Naive B cell (primary cell): ENCODE measurements around the gene VMAC. TPM values are rescaled to one million over a fixed set of nuclear protein-coding genes. Genes with fewer than 3 reads are reported as not detected.

Experiments
- ATAC-seq, 2 donors: fragments of 150-1000 bp; cut with Tn5 transposase; 2 replicates each; pipeline ENCODE4 v1.10.0; 2021; ENCODE audit warnings: low read depth in 2 of 2, mild to moderate bottlenecking in 2 of 2, moderate library complexity in 2 of 2
- DNase-seq: peaks from one replicate; pipeline ENCODE4 v3.0.0; 2022
- H3K27ac Mint-ChIP-seq, 6 donors: one replicate each; pipeline ENCODE4 v1.8.0; 2020 to 2022; ENCODE audit warnings: mild to moderate bottlenecking in 6 of 6, mixed read lengths in 6 of 6, moderate library complexity in 5 of 6, inconsistent platforms in 2 of 6
- H3K27me3 Mint-ChIP-seq, 3 donors: one replicate each; pipeline ENCODE4 v1.8.0; 2021 to 2022; ENCODE audit warnings: mixed read lengths in 3 of 3, mild to moderate bottlenecking in 1 of 3
- H3K36me3 Mint-ChIP-seq, 2 donors: one replicate each; pipeline ENCODE4 v1.8.0; 2020 to 2022; ENCODE audit warnings: mixed read lengths in 2 of 2, inconsistent platforms in 1 of 2, mild to moderate bottlenecking in 1 of 2
- H3K4me1 Mint-ChIP-seq, 3 donors: one replicate each; pipeline ENCODE4 v1.8.0; 2020 to 2022; ENCODE audit warnings: mixed read lengths in 3 of 3, inconsistent platforms in 1 of 3, mild to moderate bottlenecking in 1 of 3, moderate library complexity in 1 of 3
- H3K4me3 Mint-ChIP-seq, 8 donors: one replicate each; pipeline ENCODE4 v1.8.0; 2020 to 2022; ENCODE audit warnings: mild to moderate bottlenecking in 8 of 8, mixed read lengths in 8 of 8, moderate library complexity in 8 of 8, inconsistent platforms in 2 of 8
- H3K9me3 Mint-ChIP-seq, 7 donors: one replicate each; pipeline ENCODE4 v1.8.0; 2020 to 2022; ENCODE audit warnings: mixed read lengths in 7 of 7, mild to moderate bottlenecking in 5 of 7, inconsistent platforms in 2 of 7, moderate library complexity in 1 of 7
- polyA plus RNA-seq, 6 donors: library from polyadenylated mRNA; unstranded; fragments of 300-500 nt; fragmentation: Illumina TruSeq; gene quantifications; one replicate each; pipeline ENCODE4 v1.2.3, GENCODE V29; 2021; ENCODE audit warnings: low read depth in 6 of 6

Gene VMAC
- polyA plus RNA-seq, 6 donors from 2014 or later, result 5.1 to 6.8 (median 5.9) TPM

DNA sequence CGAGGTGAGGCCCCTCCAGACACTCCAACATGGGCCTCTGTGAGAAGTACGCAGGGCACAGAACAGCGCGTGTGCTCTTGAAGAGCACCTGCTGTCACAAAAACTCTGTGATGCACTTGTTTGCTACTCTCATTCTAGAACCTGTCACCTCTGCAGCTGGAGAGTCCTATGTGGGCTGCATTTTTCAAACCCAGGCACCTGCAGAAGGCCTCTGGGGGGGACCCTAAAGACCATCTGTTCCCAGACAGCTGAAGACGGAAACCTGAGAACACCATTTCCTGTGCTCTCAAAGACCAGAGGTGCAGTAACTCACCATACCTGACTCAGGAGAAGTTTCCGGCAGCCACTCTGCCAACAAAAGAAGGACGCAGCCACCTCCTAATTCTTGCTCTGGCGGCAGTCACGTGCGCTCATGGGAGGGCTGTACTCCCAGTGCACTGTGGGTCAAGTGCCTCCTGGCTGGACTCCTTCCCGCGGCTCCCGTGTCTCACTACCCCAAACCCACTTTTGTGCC, 45.2 kb downstream of the VMAC start:
- H3K27me3 Mint-ChIP-seq, result no peaks in the 10 kb centered on the region
- peak overlapping the region in 5 of 6 donors; percentile 13 to 93 (median 60) for H3K27ac Mint-ChIP-seq
- ATAC-seq, result no peak
- DNase-seq, result no peak
- peak overlapping the region in 2 of 8 donors; percentile 10 to 11 for H3K4me3 Mint-ChIP-seq
- H3K4me1 Mint-ChIP-seq, result peaks cover 60 to 82% (median 79%) of the 10 kb centered on the region in 3 donors
- H3K9me3 Mint-ChIP-seq, result no peaks in the 10 kb centered on the region
- peaks cover 0 to 6% of the 10 kb centered on the region in 2 donors for H3K36me3 Mint-ChIP-seq

DNA sequence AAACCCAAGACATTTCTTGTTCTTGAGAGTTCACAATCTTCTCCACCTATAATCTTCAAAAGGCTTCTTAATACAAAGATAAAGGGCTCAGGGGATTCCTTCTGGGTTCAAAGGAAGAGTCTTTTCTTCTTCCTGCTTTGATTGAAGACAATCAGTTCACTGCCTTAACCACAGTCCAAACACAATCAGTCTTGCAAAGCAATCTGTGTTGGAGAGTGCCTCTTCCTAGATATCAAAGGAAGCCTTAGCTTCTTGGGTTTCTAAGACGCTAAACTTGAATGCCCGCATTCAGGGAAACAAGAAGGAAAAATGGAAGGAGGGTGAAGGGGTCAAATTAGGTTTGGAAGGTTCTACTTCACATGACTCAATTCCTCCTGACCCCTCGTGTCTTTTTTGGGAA, 46.1 kb downstream of the VMAC start:
- peak overlapping the region in 3 of 8 donors; percentile 29 to 71 (median 50) for H3K4me3 Mint-ChIP-seq
- DNase-seq, result no peak

DNA sequence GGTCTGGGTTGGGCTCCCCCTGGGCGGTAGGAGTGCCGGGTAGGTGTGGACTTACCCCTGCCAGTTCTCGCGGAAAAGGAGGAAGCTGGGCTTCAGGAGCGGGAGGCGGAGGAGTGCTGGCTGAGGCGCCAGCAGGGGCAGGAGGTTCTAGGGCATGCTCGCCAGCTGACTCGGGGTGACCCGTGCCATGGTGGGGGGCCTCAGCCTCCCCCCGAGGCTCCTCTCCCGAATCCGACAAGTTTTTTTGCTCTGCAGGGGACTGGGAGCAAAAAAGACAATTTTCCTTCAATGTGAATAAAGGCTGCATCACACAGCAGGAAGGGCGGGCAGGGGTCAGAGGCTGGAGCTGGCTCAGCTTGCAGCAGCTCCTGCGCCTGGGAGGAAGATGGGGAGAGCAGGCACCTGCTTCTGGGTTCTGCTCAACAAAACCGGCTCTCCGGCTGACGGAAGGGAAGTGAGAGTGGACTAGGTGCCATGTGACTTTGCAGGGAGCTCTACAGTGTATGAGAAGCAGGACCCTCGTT, 46.7 kb downstream of the VMAC start:
- ATAC-seq (peak; percentile 92), DNase-seq (peak; percentile 31)
- peaks cover 0 to 6% of the 10 kb centered on the region in 2 donors for H3K36me3 Mint-ChIP-seq
- no peaks in the 10 kb centered on the region for H3K27me3 Mint-ChIP-seq
- H3K4me3 Mint-ChIP-seq, result peak overlapping the region in 6 of 8 donors; percentile 50 to 83 (median 72)
- no peaks in the 10 kb centered on the region for H3K9me3 Mint-ChIP-seq
- peaks cover 52 to 81% (median 76%) of the 10 kb centered on the region in 3 donors for H3K4me1 Mint-ChIP-seq
- peak overlapping the region in 3 of 6 donors; percentile 59 to 78 (median 71) for H3K27ac Mint-ChIP-seq

More for the DNA sequence above, 46.1 kb downstream of the VMAC start:
- H3K4me1 Mint-ChIP-seq, result peaks cover 53 to 80% (median 78%) of the 10 kb centered on the region in 3 donors
- peak overlapping the region in 3 of 6 donors; percentile 29 to 71 (median 59) for H3K27ac Mint-ChIP-seq
- peaks cover 0 to 6% of the 10 kb centered on the region in 2 donors for H3K36me3 Mint-ChIP-seq
- ATAC-seq, result no peak
- H3K27me3 Mint-ChIP-seq, result no peaks in the 10 kb centered on the region
- no peaks in the 10 kb centered on the region for H3K9me3 Mint-ChIP-seq

DNA sequence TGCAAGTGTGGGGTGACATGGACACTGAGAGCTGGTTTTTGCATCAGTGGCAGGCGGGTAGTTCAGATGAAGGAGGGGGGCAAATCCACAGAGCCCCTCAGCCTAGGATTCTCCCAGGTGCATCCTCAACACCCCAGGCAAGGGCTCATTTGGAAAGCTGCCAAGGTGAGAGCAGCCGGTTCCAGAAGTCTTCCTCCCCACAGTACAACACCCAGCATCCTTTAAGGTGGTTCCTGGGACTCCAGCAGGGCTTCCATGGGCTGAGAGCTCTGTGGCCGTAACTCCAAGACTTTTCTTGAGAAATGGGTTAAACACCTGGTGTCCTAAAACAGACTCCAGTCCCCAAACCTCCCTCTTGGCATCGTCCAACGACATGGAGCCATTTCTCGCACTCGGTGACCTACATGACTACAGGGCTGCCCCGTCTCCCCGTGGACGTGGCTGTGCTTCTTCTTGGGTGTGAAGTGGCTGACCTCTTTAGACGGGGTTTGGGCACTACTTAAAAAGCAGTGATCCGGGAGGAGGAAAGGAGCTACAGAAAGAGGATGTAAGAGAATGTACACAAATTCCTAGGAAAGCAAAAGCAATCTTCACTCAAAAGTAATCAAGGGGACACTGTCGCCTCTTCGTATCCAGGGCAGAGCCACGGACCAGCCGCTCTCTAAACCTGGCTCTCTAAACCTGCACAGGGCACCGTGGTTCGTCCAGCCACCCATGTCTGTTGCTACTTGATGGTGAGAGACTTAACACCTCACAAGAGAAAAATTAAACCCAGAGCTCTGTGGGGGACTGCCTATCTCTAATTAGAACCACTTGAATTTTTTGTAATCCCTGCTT, 47.7 kb downstream of the VMAC start:
- H3K4me3 Mint-ChIP-seq, result peak overlapping the region in 3 of 8 donors; percentile 36 to 83 (median 78)
- H3K27me3 Mint-ChIP-seq, result no peaks in the 10 kb centered on the region
- no peaks in the 10 kb centered on the region for H3K9me3 Mint-ChIP-seq

DNA sequence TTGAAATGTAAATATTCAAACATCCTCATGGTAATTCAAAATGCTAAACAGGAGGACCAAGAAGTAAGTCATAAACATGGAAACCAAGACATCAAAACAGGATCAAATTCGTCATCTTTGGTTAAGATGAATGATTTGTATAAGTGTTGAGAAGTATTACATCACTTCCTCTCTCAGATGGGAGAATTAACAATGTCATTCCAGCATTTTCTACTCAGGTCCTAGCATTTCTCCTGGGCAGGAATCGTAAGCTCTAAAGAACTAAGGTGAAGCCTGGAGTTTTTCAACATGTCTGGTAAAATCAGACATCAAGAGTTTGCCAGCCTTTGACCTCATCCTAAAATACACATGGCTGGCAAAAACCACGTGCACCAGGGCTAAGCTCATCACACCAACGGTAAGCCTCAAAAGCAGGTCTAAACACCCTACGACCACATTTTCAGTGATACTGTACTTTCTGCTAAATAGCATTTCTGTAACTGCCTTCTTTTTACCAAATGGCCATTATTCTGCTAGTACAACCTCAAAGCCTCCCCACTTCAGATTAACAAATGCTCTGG, 48.4 kb downstream of the VMAC start:
- H3K9me3 Mint-ChIP-seq, result no peaks in the 10 kb centered on the region
- H3K27ac Mint-ChIP-seq, result peak overlapping the region in 1 of 6 donors; percentile 53
- H3K27me3 Mint-ChIP-seq, result no peaks in the 10 kb centered on the region
- H3K4me3 Mint-ChIP-seq, result peak overlapping the region in 7 of 8 donors; percentile 11 to 79 (median 33)
- H3K36me3 Mint-ChIP-seq, result peaks cover 0 to 6% of the 10 kb centered on the region in 2 donors
- DNase-seq (no peak), ATAC-seq (no peak)
- H3K4me1 Mint-ChIP-seq, result peaks cover 52 to 85% (median 77%) of the 10 kb centered on the region in 3 donors

More for the DNA sequence above, 47.7 kb downstream of the VMAC start:
- ATAC-seq, result no peak
- H3K27ac Mint-ChIP-seq, result peak overlapping the region in 2 of 6 donors; percentile 38 to 53
- H3K36me3 Mint-ChIP-seq, result peaks cover 0 to 6% of the 10 kb centered on the region in 2 donors
- no peak for DNase-seq
- peaks cover 50 to 85% (median 80%) of the 10 kb centered on the region in 3 donors for H3K4me1 Mint-ChIP-seq

GRCh38 chr19:5953680-5954213, 49.1 kb downstream of the VMAC start:
- Mint-ChIP-seq H3K4me3 (peak overlapping the region in 6 of 8 donors; percentile 11 to 79 (median 26)), H3K27me3 (no peaks in the 10 kb centered on the region), H3K4me1 (peaks cover 53 to 83% (median 74%) of the 10 kb centered on the region in 3 donors), H3K9me3 (no peaks in the 10 kb centered on the region), H3K27ac (peak overlapping the region in 4 of 6 donors; percentile 13 to 85 (median 58)), H3K36me3 (peaks cover 0 to 6% of the 10 kb centered on the region in 2 donors)
- DNase-seq, result no peak
- no peak for ATAC-seq

DNA sequence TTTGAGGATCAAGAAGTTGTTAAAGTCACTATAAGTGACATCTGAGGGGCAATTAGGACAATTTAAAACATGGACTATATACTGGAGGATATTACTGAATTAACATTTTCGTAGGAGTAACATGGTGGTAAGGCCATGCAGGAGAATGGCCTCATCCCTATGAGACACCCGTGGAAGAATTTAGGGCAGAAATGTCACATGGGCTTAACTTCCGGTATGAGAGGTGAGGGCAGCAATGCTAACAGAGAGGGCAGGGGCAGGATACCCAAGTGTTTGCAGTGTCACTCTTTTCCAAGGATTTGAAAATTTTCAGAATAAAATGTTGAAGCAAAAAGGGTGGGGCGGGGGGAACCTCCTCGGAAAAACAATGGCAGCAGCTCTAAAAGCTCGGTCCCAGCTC, 49.6 kb downstream of the VMAC start:
- no peaks in the 10 kb centered on the region for H3K27me3 Mint-ChIP-seq
- H3K4me1 Mint-ChIP-seq, result peaks cover 58 to 83% (median 72%) of the 10 kb centered on the region in 3 donors
- DNase-seq (no peak), ATAC-seq (no peak)
- H3K4me3 Mint-ChIP-seq, result peak overlapping the region in 5 of 8 donors; percentile 29 to 79 (median 35)
- peak overlapping the region in 4 of 6 donors; percentile 13 to 85 (median 58) for H3K27ac Mint-ChIP-seq
- peaks cover 0 to 6% of the 10 kb centered on the region in 2 donors for H3K36me3 Mint-ChIP-seq
- no peaks in the 10 kb centered on the region for H3K9me3 Mint-ChIP-seq

- peaks cover 0 to 6% of the 10 kb centered on the region in 2 donors for H3K36me3 Mint-ChIP-seq
- no peak overlapping the region for H3K4me3 Mint-ChIP-seq
- H3K9me3 Mint-ChIP-seq, result no peaks in the 10 kb centered on the region
- no peak for DNase-seq
- ATAC-seq, result no peak
- H3K27ac Mint-ChIP-seq, result peak overlapping the region in 1 of 6 donors; percentile 32
- H3K27me3 Mint-ChIP-seq, result no peaks in the 10 kb centered on the region
- peaks cover 59 to 84% (median 66%) of the 10 kb centered on the region in 3 donors for H3K4me1 Mint-ChIP-seq
Observed at GRCh38 chr19:5955636-5955935, 50.9 kb downstream of the VMAC start.

- peak overlapping the region in 2 of 6 donors; percentile 4 to 44 for H3K27ac Mint-ChIP-seq
- DNase-seq (no peak), ATAC-seq (no peak)
- H3K27me3 Mint-ChIP-seq, result no peaks in the 10 kb centered on the region
- no peak overlapping the region for H3K4me3 Mint-ChIP-seq
- no peaks in the 10 kb centered on the region for H3K9me3 Mint-ChIP-seq
- peaks cover 0 to 6% of the 10 kb centered on the region in 2 donors for H3K36me3 Mint-ChIP-seq
- H3K4me1 Mint-ChIP-seq, result peaks cover 57 to 84% (median 65%) of the 10 kb centered on the region in 3 donors
Observed at GRCh38 chr19:5956323-5956722, 51.7 kb downstream of the VMAC start.

- DNase-seq (no peak), ATAC-seq (no peak)
- H3K27me3 Mint-ChIP-seq, result no peaks in the 10 kb centered on the region
- no peaks in the 10 kb centered on the region for H3K9me3 Mint-ChIP-seq
- H3K27ac Mint-ChIP-seq, result peak overlapping the region in 1 of 6 donors; percentile 24
- H3K36me3 Mint-ChIP-seq, result peaks cover 0 to 6% of the 10 kb centered on the region in 2 donors
- peaks cover 54 to 84% (median 65%) of the 10 kb centered on the region in 3 donors for H3K4me1 Mint-ChIP-seq
- no peak overlapping the region for H3K4me3 Mint-ChIP-seq
Observed at GRCh38 chr19:5956728-5957127, 52.1 kb downstream of the VMAC start.

DNA sequence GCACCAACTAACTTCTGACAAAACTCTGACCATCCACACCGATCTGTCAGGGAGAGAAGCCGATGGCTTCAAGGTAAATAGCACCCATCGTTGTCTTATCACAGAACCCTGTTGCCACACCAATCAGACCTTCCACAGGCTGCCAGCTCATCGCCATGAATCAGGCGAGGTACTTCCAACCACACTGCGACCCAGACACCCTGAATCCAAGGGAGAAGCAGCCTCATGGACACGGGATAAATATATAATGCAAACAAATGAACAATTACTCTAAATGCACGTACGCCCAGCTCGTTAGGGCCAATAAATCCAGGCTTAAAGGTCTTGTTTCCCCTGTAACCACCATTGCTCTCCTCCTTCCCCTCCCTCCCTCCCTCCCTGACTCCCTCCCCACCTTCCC, 52.5 kb downstream of the VMAC start:
- H3K27ac Mint-ChIP-seq, result no peak overlapping the region
- no peaks in the 10 kb centered on the region for H3K27me3 Mint-ChIP-seq
- no peak for DNase-seq
- peaks cover 56 to 84% (median 65%) of the 10 kb centered on the region in 3 donors for H3K4me1 Mint-ChIP-seq
- peaks cover 0 to 6% of the 10 kb centered on the region in 2 donors for H3K36me3 Mint-ChIP-seq
- H3K9me3 Mint-ChIP-seq, result no peaks in the 10 kb centered on the region
- ATAC-seq, result no peak
- H3K4me3 Mint-ChIP-seq, result no peak overlapping the region

DNA sequence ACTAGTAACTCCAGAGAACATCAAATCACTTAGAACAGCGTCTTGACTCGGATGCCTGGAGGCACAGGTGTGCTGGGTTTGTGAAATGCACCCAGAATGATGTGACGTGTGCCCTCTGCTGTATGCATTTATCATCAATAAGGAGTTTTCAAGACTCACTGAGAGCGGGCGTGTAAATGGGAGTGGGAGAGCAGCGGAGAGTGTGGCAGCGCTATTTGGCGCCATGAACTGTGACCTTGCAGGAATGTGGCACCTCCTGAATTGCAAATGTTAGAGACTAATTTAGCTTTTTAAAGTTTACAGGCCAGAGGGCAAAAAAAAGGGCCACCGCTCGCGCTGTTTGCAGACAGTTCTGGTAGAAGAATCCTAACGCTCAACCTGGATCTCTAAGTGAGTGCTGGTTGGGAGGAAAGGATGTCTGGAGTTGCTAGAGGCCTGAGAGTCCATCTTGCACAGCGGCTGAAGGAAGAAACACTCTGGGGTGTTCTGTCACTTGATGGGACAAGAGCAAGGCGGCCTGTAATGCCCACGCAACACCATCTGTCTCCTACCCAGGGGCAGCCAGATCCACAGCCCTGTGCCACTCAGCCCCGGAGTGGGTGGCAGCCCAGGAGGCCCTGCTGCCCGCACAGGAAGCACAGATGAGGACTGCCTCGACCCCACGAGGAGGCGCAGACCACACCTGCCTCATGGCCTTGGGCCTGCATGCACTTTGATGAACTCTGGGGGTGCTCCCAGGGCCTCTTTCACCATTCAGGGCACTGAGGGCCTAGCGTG, 53.6 kb downstream of the VMAC start:
- ATAC-seq, result no peak
- Mint-ChIP-seq H3K27me3 (no peaks in the 10 kb centered on the region), H3K27ac (peak overlapping the region in 2 of 6 donors; percentile 44 to 85), H3K36me3 (peaks cover 0 to 6% of the 10 kb centered on the region in 2 donors), H3K9me3 (no peaks in the 10 kb centered on the region), H3K4me1 (peaks cover 54 to 84% (median 65%) of the 10 kb centered on the region in 3 donors), H3K4me3 (peak overlapping the region in 2 of 8 donors; percentile 27 to 71)
- no peak for DNase-seq
